Neutrophil (primary cell): ENCODE results near the gene HCRTR1.

Experiments
- H3K27ac ChIP-seq: fragments of 200-600 bp; sonication (generic); 2 replicates; pipeline ENCODE4 v1.5.1; 2016; ENCODE audit warnings: mild to moderate bottlenecking, moderate library complexity
- H3K27me3 ChIP-seq: fragments of 200-600 bp; sonication (generic); 2 replicates; pipeline ENCODE4 v1.6.0; 2016; ENCODE audit warnings: mild to moderate bottlenecking
- H3K36me3 ChIP-seq: fragments of 200-600 bp; sonication (generic); 2 replicates; pipeline ENCODE4 v1.5.1; 2017
- H3K4me1 ChIP-seq, 2 experiments: fragments of 200-600 bp in 1 of 2; sonication (generic) in 1 of 2; 1 replicate in 1 of 2; 2 replicates in 1 of 2; pipeline versions ENCODE4 v1.5.1 to v1.6.1; 2013 to 2016; ENCODE audit warnings: low read depth in 1 of 2, low read length in 1 of 2, mild to moderate bottlenecking in 1 of 2, moderate library complexity in 1 of 2; ENCODE audit not compliant: control insufficient read depth in 1 of 2, insufficient read depth in 1 of 2
- H3K4me3 ChIP-seq, 2 experiments: fragments of 200-600 bp in 1 of 2; sonication (generic) in 1 of 2; 1 replicate in 1 of 2; 2 replicates in 1 of 2; pipeline ENCODE4 v1.5.1; 2013 to 2016; ENCODE audit warnings: low read depth in 1 of 2, low read length in 1 of 2, mild to moderate bottlenecking in 1 of 2, moderate library complexity in 1 of 2
- H3K9me3 ChIP-seq: fragments of 200-600 bp; sonication (generic); 2 replicates; pipeline ENCODE4 v1.5.1; 2016
- CTCF ChIP-seq: fragments of 200-600 bp; sonication (generic); IDR thresholded peaks from 2 replicates; pipeline ENCODE4 v1.5.1; 2016; ENCODE audit warnings: antibody characterized with exemption

Gene HCRTR1

GRCh38 chr1:31587720-31588423 lies 29.6 kb upstream of the HCRTR1 start:
- Histone ChIP-seq H3K27ac (no peak overlapping the region), H3K4me3 (no peak overlapping the region), H3K9me3 (no peaks in the 10 kb centered on the region), H3K4me1 (no peaks in the 10 kb centered on the region), H3K36me3 (no peaks in the 10 kb centered on the region), H3K27me3 (peaks cover 68% of the 10 kb centered on the region)
- TF ChIP-seq CTCF: no peak

GRCh38 chr1:31588751-31589515 lies 28.6 kb upstream of the HCRTR1 start:
- H3K4me1 ChIP-seq: no peaks in the 10 kb centered on the region
- H3K27me3 ChIP-seq: peaks cover 72% of the 10 kb centered on the region
- no peaks in the 10 kb centered on the region for H3K9me3 ChIP-seq
- no peak overlapping the region for H3K27ac ChIP-seq
- TF ChIP-seq CTCF: no peak
- no peaks in the 10 kb centered on the region for H3K36me3 ChIP-seq
- H3K4me3 ChIP-seq: no peak overlapping the region

GRCh38 chr1:31591425-31592093 lies 25.9 kb upstream of the HCRTR1 start:
- H3K36me3 ChIP-seq: no peaks in the 10 kb centered on the region
- H3K4me3 ChIP-seq: no peak overlapping the region
- H3K27ac ChIP-seq: no peak overlapping the region
- H3K27me3 ChIP-seq: peaks cover 69% of the 10 kb centered on the region
- no peak for TF ChIP-seq CTCF
- no peaks in the 10 kb centered on the region for H3K4me1 ChIP-seq
- H3K9me3 ChIP-seq: no peaks in the 10 kb centered on the region

- Histone ChIP-seq H3K27me3 (peaks cover 69% of the 10 kb centered on the region), H3K9me3 (no peaks in the 10 kb centered on the region), H3K36me3 (no peaks in the 10 kb centered on the region), H3K4me1 (no peaks in the 10 kb centered on the region), H3K4me3 (no peak overlapping the region), H3K27ac (no peak overlapping the region)
- TF ChIP-seq CTCF: no peak
Observed at GRCh38 chr1:31592132-31592531, 25.4 kb upstream of the HCRTR1 start.

- Histone ChIP-seq H3K36me3 (no peaks in the 10 kb centered on the region), H3K27me3 (peaks cover 58% of the 10 kb centered on the region), H3K27ac (no peak overlapping the region), H3K9me3 (no peaks in the 10 kb centered on the region), H3K4me1 (no peaks in the 10 kb centered on the region), H3K4me3 (no peak overlapping the region)
- TF ChIP-seq CTCF: no peak
Observed at GRCh38 chr1:31593136-31593665, 24.3 kb upstream of the HCRTR1 start.
